HS-27A (cell line): ENCODE measurements around the gene TEX52.
"Not testable (repeated sequence)": the region's sequence is repeated elsewhere in the genome, so short reads cannot be mapped to it uniquely, and the experiment has no call there.

Source experiments
- DNase-seq: peaks from one replicate; pipeline ENCODE4 v3.0.0-alpha.2; 2012; ENCODE audit warnings: low read depth, missing footprints

The TEX52 gene

GRCh38 chr12:2864198-2864597 is 7.4 kb upstream of the TEX52 start:
- DNase-seq, result no peak

- not testable (repeated sequence) for DNase-seq
Observed at GRCh38 chr12:2863402-2863801, 6.6 kb upstream of the TEX52 start.

GRCh38 chr12:2862876-2863275 is 6.0 kb upstream of the TEX52 start:
- DNase-seq, result no peak

- no peak for DNase-seq
Observed at GRCh38 chr12:2860170-2860569, 3.3 kb upstream of the TEX52 start.

- no peak for DNase-seq
Observed at GRCh38 chr12:2858944-2859421, 2.1 kb upstream of the TEX52 start.

GRCh38 chr12:2858334-2858733 is 1.5 kb upstream of the TEX52 start:
- no peak for DNase-seq

- DNase-seq, result no peak
Observed at GRCh38 chr12:2857576-2857975, 737 bp upstream of the TEX52 start.

- no peak for DNase-seq
Observed at GRCh38 chr12:2856051-2856450, 788 bp downstream of the TEX52 start.

GRCh38 chr12:2855546-2855945 is 1.3 kb downstream of the TEX52 start:
- no peak for DNase-seq

- no peak for DNase-seq
Observed at GRCh38 chr12:2854669-2855453, 2.0 kb downstream of the TEX52 start.

GRCh38 chr12:2853626-2854025 is 3.2 kb downstream of the TEX52 start:
- DNase-seq, result no peak

GRCh38 chr12:2851931-2852330 is 4.9 kb downstream of the TEX52 start:
- DNase-seq, result no peak

- DNase-seq, result no peak
Observed at GRCh38 chr12:2845280-2845679, 11.6 kb downstream of the TEX52 start.

GRCh38 chr12:2844786-2845185 is 12.1 kb downstream of the TEX52 start:
- DNase-seq, result no peak

GRCh38 chr12:2842948-2843347 is 13.9 kb downstream of the TEX52 start:
- DNase-seq, result no peak

GRCh38 chr12:2841056-2841650 is 15.7 kb downstream of the TEX52 start:
- no peak for DNase-seq

- no peak for DNase-seq
Observed at GRCh38 chr12:2836574-2836973, 20.3 kb downstream of the TEX52 start.

- no peak for DNase-seq
Observed at GRCh38 chr12:2835691-2836403, 21.0 kb downstream of the TEX52 start.

GRCh38 chr12:2834581-2835491 is 22.0 kb downstream of the TEX52 start, which contains the start of gene NRIP2:
NRIP2 (minus strand) TSS chr12:2835035; CDS start chr12:2834983, 52 bp downstream.
- no peak for DNase-seq

- no peak for DNase-seq
Observed at GRCh38 chr12:2833810-2834209, 23.0 kb downstream of the TEX52 start.

- DNase-seq, result no peak
Observed at GRCh38 chr12:2833327-2833726, 23.5 kb downstream of the TEX52 start.
